Adrenal gland (tissue), 12 donors: ENCODE results near the gene NXN. TPM values are rescaled to one million over a fixed set of nuclear protein-coding genes. Genes with fewer than 3 reads are reported as not detected.
"Not testable (repeated sequence)": the region's sequence is repeated elsewhere in the genome, so short reads cannot be mapped to it uniquely, and the experiment has no call there.

Experiments used
- DNase-seq, 7 donors: peaks; one replicate each; pipeline ENCODE4 v3.0.0-alpha.2; 2019 to 2020
- H3K27ac ChIP-seq, 5 donors: fragments of 200-600 bp; sonication (generic) in 4 of 5; 1 replicate in 3 of 5; 2 replicates in 2 of 5; pipeline versions ENCODE4 v1.5.1 to v1.8.0; 2016 to 2020; ENCODE audit warnings: mild to moderate bottlenecking in 1 of 5
- H3K27me3 ChIP-seq: fragments of 200-600 bp; 2 replicates; pipeline ENCODE4 v1.8.0; 2021
- H3K36me3 ChIP-seq, 2 donors: fragments of 200-600 bp; replicated peaks in 1 of 2; 1 replicate in 1 of 2; 2 replicates in 1 of 2; pipeline versions ENCODE4 v1.5.1 to v1.8.0; 2018 to 2022
- H3K4me1 ChIP-seq, 2 donors: fragments of 200-600 bp; replicated peaks in 1 of 2; 1 replicate in 1 of 2; 2 replicates in 1 of 2; pipeline versions ENCODE4 v1.5.1 to v1.8.0; 2018 to 2021
- H3K4me3 ChIP-seq, 4 donors: fragments of 200-600 bp; sonication (generic) in 3 of 4; one replicate each; pipeline ENCODE4 v1.5.1; 2016 to 2018
- H3K9me3 ChIP-seq, 3 donors: fragments of 200-600 bp; sonication (generic) in 1 of 3; replicated peaks in 1 of 3; 1 replicate in 2 of 3; 2 replicates in 1 of 3; pipeline versions ENCODE4 v1.5.1 to v1.8.0; 2016 to 2021
- POLR2A ChIP-seq, 2 donors: fragments of 450-650 bp; IDR thresholded peaks; one replicate each; pipeline ENCODE4 v1.6.1; 2017; ENCODE audit warnings: antibody characterized with exemption in 2 of 2, mild to moderate bottlenecking in 2 of 2, moderate library complexity in 1 of 2
- WGBS, 4 donors: extraction: QIAGEN DNeasy Blood & Tissue Kit in 2 of 4; methylation state at CpG; one replicate each; pipeline versions ENCODE4 v1.1.5 to v1.1.7; 2013 to 2017; 5-methylcytosine and 5-hydroxymethylcytosine counted together
- intact Hi-C, 2 donors: fragments of 100-400 bp; cut with DNase I; formaldehyde crosslinking; loops; one replicate each; pipeline versions ENCODE4 v1.14.1 to v1.15.0; 2022 to 2023
- polyA plus RNA-seq, 3 donors: library from polyadenylated mRNA; stranded (reverse); fragments of 200-250 nt in 2 of 3; fragments of 350-450 nt in 1 of 3; fragmentation: Illumina TruSeq in 1 of 3; extraction: RNeasy Lipid Tissue Mini Kit (QIAGEN cat#74804) in 1 of 3; gene quantifications; one replicate each; pipeline ENCODE4 v1.2.3, GENCODE V29; 2013 to 2014
- total RNA-seq, 9 donors: library from RNA; depleted of rRNA in 4 of 9; stranded (reverse); fragments of >200 nt in 4 of 9; fragments of 120-200 nt in 1 of 9; fragmentation: NEBNext Ultra II Directional in 1 of 9; extraction: Animal tissue kit (Norgen Biotek cat#: 25700) in 1 of 9; gene quantifications; one replicate each; pipeline versions ENCODE4 v1.1.0 to v1.2.4, GENCODE V29; 2013 to 2023
- TF ChIP-seq, protein P1 (sequence below), 6 experiments: fragments of 450-650 bp in 4 of 6; fragments of 200-600 bp in 2 of 6; sonication (generic) in 1 of 6; IDR thresholded peaks; 1 replicate in 5 of 6; 2 replicates in 1 of 6; pipeline versions ENCODE4 v1.5.1 to v1.8.0; 2016 to 2021; ENCODE audit warnings: antibody characterized with exemption in 6 of 6, mild to moderate bottlenecking in 2 of 6, moderate library complexity in 1 of 6
- donor health status: healthy with polysubstance abuse.
- donor health status: Bipolar disorder and iron deficiency.
- donor health status: DM: yes; HTN: yes; CAD: no.
- donor health status: DM: no; HTN: no; CAD: no.
- donor health status: DM: no; HTN: no; CAD: no.
- donor health status: DM: yes; HTN: yes; CAD: no.

NXN gene
- total and polyA plus RNA-seq, 12 donors: 3.6 to 24.7 (median 10.9) TPM

- no peaks in the 10 kb centered on the region for H3K27me3 ChIP-seq
- H3K4me3 ChIP-seq: no peak overlapping the region
- H3K36me3 ChIP-seq: peaks cover 0 to 77% of the 10 kb centered on the region in 2 donors
- H3K4me1 ChIP-seq: no peaks in the 10 kb centered on the region
- no peak for TF ChIP-seq POLR2A (IDR thresholded peaks at IDR 0.05)
- TF ChIP-seq, protein P1, sequence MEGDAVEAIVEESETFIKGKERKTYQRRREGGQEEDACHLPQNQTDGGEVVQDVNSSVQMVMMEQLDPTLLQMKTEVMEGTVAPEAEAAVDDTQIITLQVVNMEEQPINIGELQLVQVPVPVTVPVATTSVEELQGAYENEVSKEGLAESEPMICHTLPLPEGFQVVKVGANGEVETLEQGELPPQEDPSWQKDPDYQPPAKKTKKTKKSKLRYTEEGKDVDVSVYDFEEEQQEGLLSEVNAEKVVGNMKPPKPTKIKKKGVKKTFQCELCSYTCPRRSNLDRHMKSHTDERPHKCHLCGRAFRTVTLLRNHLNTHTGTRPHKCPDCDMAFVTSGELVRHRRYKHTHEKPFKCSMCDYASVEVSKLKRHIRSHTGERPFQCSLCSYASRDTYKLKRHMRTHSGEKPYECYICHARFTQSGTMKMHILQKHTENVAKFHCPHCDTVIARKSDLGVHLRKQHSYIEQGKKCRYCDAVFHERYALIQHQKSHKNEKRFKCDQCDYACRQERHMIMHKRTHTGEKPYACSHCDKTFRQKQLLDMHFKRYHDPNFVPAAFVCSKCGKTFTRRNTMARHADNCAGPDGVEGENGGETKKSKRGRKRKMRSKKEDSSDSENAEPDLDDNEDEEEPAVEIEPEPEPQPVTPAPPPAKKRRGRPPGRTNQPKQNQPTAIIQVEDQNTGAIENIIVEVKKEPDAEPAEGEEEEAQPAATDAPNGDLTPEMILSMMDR (IDR thresholded peaks at IDR 0.05): no peak
- no peaks in the 10 kb centered on the region for H3K9me3 ChIP-seq
- intact Hi-C loops: no loop called here
- DNase-seq: no peak
- H3K27ac ChIP-seq: no peak overlapping the region
- WGBS, 4 donors: 85 to 90% (median 88%) methylated on average over 5 of the region's 5 CpGs
These were observed 206.6 kb downstream of the NXN start for GRCh38 chr17:773016-773415.

- H3K9me3 ChIP-seq: no peaks in the 10 kb centered on the region
- H3K4me3 ChIP-seq: no peak overlapping the region
- TF ChIP-seq, protein P1 (IDR thresholded peaks at IDR 0.05): no peak
- TF ChIP-seq POLR2A (IDR thresholded peaks at IDR 0.05): no peak
- H3K27me3 ChIP-seq: no peaks in the 10 kb centered on the region
- intact Hi-C loops: no loop called here
- H3K27ac ChIP-seq: no peak overlapping the region
- H3K36me3 ChIP-seq: peaks cover 0 to 53% of the 10 kb centered on the region in 2 donors
- 74 to 83% (median 79%) methylated on average over 3 of the region's 3 CpGs for WGBS, 4 donors
- no peaks in the 10 kb centered on the region for H3K4me1 ChIP-seq
- no peak for DNase-seq
These were observed 212.5 kb downstream of the NXN start for GRCh38 chr17:767076-767475.

DNA sequence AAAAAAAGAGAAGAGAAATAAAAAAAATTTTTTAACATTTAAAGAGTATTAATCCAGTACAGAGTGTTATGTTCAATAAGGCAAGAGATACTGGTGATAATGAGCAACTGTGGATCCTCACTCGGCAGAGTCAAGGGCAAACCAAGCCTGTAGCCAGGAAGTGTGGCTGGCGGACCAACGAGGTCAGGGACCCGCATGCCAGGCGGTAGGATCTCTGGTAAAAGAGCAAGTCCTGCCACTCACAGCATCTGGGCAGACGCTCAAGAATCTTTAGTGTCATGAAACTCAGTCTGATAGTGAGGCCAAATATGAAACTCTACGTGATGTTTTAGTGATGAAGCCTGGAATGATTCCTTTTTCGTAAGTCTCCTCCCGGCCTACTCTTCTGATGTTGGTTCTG is 219.2 kb downstream of the NXN start:
- peaks cover 0 to 46% of the 10 kb centered on the region in 2 donors for H3K36me3 ChIP-seq
- no peak for TF ChIP-seq POLR2A (IDR thresholded peaks at IDR 0.05)
- TF ChIP-seq, protein P1 (IDR thresholded peaks at IDR 0.05): no peak

DNA sequence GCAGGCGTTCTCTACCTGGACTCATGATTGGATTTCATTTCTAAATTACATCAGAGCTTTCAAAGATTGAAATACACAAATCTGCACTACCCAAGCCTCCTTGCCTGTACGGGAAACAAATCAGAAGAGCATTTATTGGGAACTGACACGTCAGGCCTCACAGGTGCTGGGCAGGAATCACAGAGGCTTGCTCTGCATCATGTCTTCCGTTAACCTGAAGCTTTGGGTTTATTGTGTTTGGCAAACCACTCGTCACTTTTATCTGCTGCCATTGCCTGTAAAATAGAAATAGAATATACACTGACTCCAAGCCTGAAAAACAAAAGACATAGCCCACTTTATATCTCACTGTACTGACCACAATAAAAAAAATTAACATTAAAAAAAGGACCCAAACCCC is 219.6 kb downstream of the NXN start:
- Histone ChIP-seq H3K4me3 (no peak overlapping the region), H3K36me3 (peaks cover 0 to 42% of the 10 kb centered on the region in 2 donors), H3K27me3 (no peaks in the 10 kb centered on the region), H3K4me1 (peaks cover 0 to 9% of the 10 kb centered on the region in 2 donors), H3K9me3 (no peaks in the 10 kb centered on the region), H3K27ac (peak overlapping the region in 1 of 5 donors; percentile 1)
- intact Hi-C loops: no loop called here
- 69 to 81% (median 74%) methylated on average over 5 of the region's 5 CpGs for WGBS, 4 donors
- DNase-seq: no peak
- TF ChIP-seq, protein P1 (IDR thresholded peaks at IDR 0.05): no peak
- no peak for TF ChIP-seq POLR2A (IDR thresholded peaks at IDR 0.05)

More for the DNA sequence above, 219.2 kb downstream of the NXN start:
- Histone ChIP-seq H3K27ac (peak overlapping the region in 4 of 5 donors; percentile 1 to 28 (median 17)), H3K9me3 (no peaks in the 10 kb centered on the region), H3K4me1 (peaks cover 0 to 9% of the 10 kb centered on the region in 2 donors), H3K27me3 (no peaks in the 10 kb centered on the region), H3K4me3 (no peak overlapping the region)
- peak; percentile 47 to 86 (median 83) for DNase-seq
- 33 to 62% (median 49%) methylated on average over 9 of the region's 9 CpGs for WGBS, 4 donors
- intact Hi-C loops: no loop called here

- peaks cover 0 to 25% of the 10 kb centered on the region in 2 donors for H3K36me3 ChIP-seq
- intact Hi-C loops, H3K27me3 ChIP-seq, DNase-seq, H3K4me3 ChIP-seq, H3K9me3 ChIP-seq, H3K27ac ChIP-seq: not testable (repeated sequence)
- H3K4me1 ChIP-seq: peaks cover 3 to 13% of the 10 kb centered on the region in 2 donors
- WGBS, 4 donors: 80 to 86% (median 84%) methylated on average over 15 of the region's 15 CpGs
These were observed 223.5 kb downstream of the NXN start for GRCh38 chr17:756010-756567.

DNA sequence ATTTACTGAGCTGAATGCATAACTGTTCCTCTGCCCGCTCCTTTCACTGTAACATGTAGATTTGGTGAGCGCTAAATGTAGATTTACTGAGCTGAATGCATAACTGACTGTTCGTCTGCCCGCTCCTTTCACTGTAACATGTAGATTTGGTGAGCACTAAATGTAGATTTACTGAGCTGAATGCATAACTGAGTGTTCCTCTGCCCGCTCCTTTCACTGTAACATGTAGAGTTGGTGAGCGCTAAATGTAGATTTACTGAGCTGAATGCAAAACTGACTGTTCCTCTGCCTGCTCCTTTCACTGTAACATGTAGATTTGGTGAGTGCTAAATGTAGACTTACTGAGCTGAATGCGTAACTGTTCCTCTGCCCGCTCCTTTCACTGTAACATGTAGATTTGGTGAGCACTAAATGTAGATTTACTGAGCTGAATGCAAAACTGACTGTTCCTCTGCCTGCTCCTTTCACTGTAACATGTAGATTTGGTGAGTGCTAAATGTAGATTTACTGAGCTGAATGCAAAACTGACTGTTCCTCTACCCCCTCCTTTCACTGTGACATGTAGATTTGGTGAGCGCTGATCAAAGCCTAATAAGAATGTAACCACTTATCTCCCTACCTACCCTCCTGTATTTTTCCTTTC is 224.1 kb downstream of the NXN start:
- not testable (repeated sequence) for H3K27ac ChIP-seq
- 91 to 98% (median 95%) methylated on average over 9 of the region's 9 CpGs for WGBS, 4 donors

More for the DNA sequence above, 224.1 kb downstream of the NXN start:
- H3K27me3 ChIP-seq, intact Hi-C loops, H3K9me3 ChIP-seq, H3K4me3 ChIP-seq, DNase-seq: not testable (repeated sequence)
- Histone ChIP-seq H3K36me3 (peaks cover 0 to 20% of the 10 kb centered on the region in 2 donors), H3K4me1 (peaks cover 9 to 12% of the 10 kb centered on the region in 2 donors)
